H9 (cell line): Measurements from ENCODE around the gene A1BG. TPM values are rescaled to one million over a fixed set of nuclear protein-coding genes. Genes with fewer than 3 reads are reported as not detected.

Experiments
- DNase-seq: peaks from one replicate; pipeline ENCODE4 v3.0.0-alpha.2; 2017
- H2AFZ ChIP-seq: one replicate; pipeline ENCODE4 v1.6.1; 2013; ENCODE audit warnings: mild to moderate bottlenecking, low read length, control low read depth, moderate library complexity
- H2AK5ac ChIP-seq: 2 replicates; pipeline ENCODE4 v1.6.1; 2013; ENCODE audit warnings: low read length, control low read depth, mixed read lengths; ENCODE audit not compliant: insufficient read length
- H2BK120ac ChIP-seq: one replicate; pipeline ENCODE4 v1.6.1; 2013; ENCODE audit warnings: low read depth, mild to moderate bottlenecking, low read length, control low read depth, inconsistent platforms; ENCODE audit not compliant: poor library complexity, severe bottlenecking
- H2BK12ac ChIP-seq: 2 replicates; pipeline ENCODE4 v1.6.1; 2013; ENCODE audit warnings: low read length, control low read depth, mixed read lengths, low read depth; ENCODE audit not compliant: insufficient read length
- H2BK15ac ChIP-seq: 2 replicates; pipeline ENCODE4 v1.6.1; 2013; ENCODE audit warnings: low read depth, low read length, control low read depth
- H2BK20ac ChIP-seq: one replicate; pipeline ENCODE4 v1.6.1; 2013; ENCODE audit warnings: low read depth, mild to moderate bottlenecking, low read length, control low read depth, inconsistent platforms; ENCODE audit not compliant: poor library complexity, severe bottlenecking
- H2BK5ac ChIP-seq: 2 replicates; pipeline ENCODE4 v1.6.1; 2013; ENCODE audit warnings: low read length, control low read depth, mixed read lengths; ENCODE audit not compliant: insufficient read length
- H3K14ac ChIP-seq: 2 replicates; pipeline ENCODE4 v1.6.1; 2013; ENCODE audit warnings: low read length, control low read depth; ENCODE audit not compliant: insufficient read depth
- H3K18ac ChIP-seq: 2 replicates; pipeline ENCODE4 v1.6.1; 2013; ENCODE audit warnings: low read depth, mild to moderate bottlenecking, mixed read lengths, low read length, control low read depth; ENCODE audit not compliant: insufficient read length
- H3K23ac ChIP-seq: 2 replicates; pipeline ENCODE4 v1.6.1; 2013; ENCODE audit warnings: low read length, control low read depth, mixed read lengths, low read depth; ENCODE audit not compliant: insufficient read length
- H3K23me2 ChIP-seq: 2 replicates; pipeline ENCODE4 v1.6.1; 2013; ENCODE audit warnings: low read depth, mild to moderate bottlenecking, mixed read lengths, low read length, control low read depth; ENCODE audit not compliant: insufficient read length, poor library complexity, severe bottlenecking
- H3K27ac ChIP-seq: 2 replicates; pipeline ENCODE4 v1.5.1; 2013; ENCODE audit warnings: low read length, control low read depth, mixed read lengths, low read depth; ENCODE audit not compliant: insufficient read length
- H3K27me3 ChIP-seq: 2 replicates; pipeline ENCODE4 v1.6.1; 2013; ENCODE audit warnings: low read length, control low read depth, inconsistent platforms; ENCODE audit not compliant: insufficient read depth
- H3K4ac ChIP-seq: 2 replicates; pipeline ENCODE4 v1.6.1; 2013; ENCODE audit warnings: low read depth, mild to moderate bottlenecking, control low read depth, inconsistent platforms, low read length, moderate library complexity
- H3K4me1 ChIP-seq: 2 replicates; pipeline ENCODE4 v1.6.1; 2013; ENCODE audit warnings: low read length, control low read depth, inconsistent platforms; ENCODE audit not compliant: insufficient read depth
- H3K4me2 ChIP-seq: 2 replicates; pipeline ENCODE4 v1.6.1; 2013; ENCODE audit warnings: low read length, control low read depth, mixed read lengths; ENCODE audit not compliant: insufficient read length, insufficient read depth
- H3K56ac ChIP-seq: 2 replicates; pipeline ENCODE4 v1.6.1; 2013; ENCODE audit warnings: low read depth, mild to moderate bottlenecking, mixed read lengths, low read length, control low read depth; ENCODE audit not compliant: insufficient read length
- H3K79me1 ChIP-seq: 2 replicates; pipeline ENCODE4 v1.6.1; 2013; ENCODE audit warnings: low read depth, mild to moderate bottlenecking, moderate library complexity, low read length, control low read depth, inconsistent platforms; ENCODE audit not compliant: insufficient read depth, poor library complexity, severe bottlenecking
- H3K79me2 ChIP-seq: 2 replicates; pipeline ENCODE4 v1.6.1; 2013; ENCODE audit warnings: low read length, control low read depth, inconsistent platforms; ENCODE audit not compliant: insufficient read depth
- H3K9ac ChIP-seq: 2 replicates; pipeline ENCODE4 v1.6.1; 2013; ENCODE audit warnings: low read length, control low read depth, mixed read lengths; ENCODE audit not compliant: insufficient read length; ENCODE audit errors: extremely low read depth
- H3K9me3 ChIP-seq: one replicate; pipeline ENCODE4 v1.6.1; 2013; ENCODE audit warnings: low read depth, low read length, inconsistent platforms; ENCODE audit not compliant: control insufficient read depth
- H3T11ph ChIP-seq: one replicate; pipeline ENCODE4 v1.6.1; 2013; ENCODE audit warnings: mild to moderate bottlenecking, low read length, control low read depth, inconsistent platforms
- H4K20me1 ChIP-seq: one replicate; pipeline ENCODE4 v1.6.1; 2013; ENCODE audit not compliant: control insufficient read depth, insufficient read length, insufficient read depth
- H4K5ac ChIP-seq: 2 replicates; pipeline ENCODE4 v1.6.1; 2013; ENCODE audit warnings: low read depth, mild to moderate bottlenecking, mixed read lengths, low read length, control low read depth; ENCODE audit not compliant: insufficient read length
- H4K8ac ChIP-seq: replicated peaks from 2 replicates; pipeline ENCODE4 v1.6.1; 2013; ENCODE audit warnings: low read length, control low read depth, mixed read lengths, low read depth; ENCODE audit not compliant: insufficient read length
- H4K91ac ChIP-seq: 2 replicates; pipeline ENCODE4 v1.6.1; 2013; ENCODE audit warnings: low read depth, mild to moderate bottlenecking, moderate library complexity, mixed read lengths, low read length, control low read depth; ENCODE audit not compliant: insufficient read length
- H3K27ac Mint-ChIP-seq, 3 experiments: 2 replicates in 2 of 3; 3 replicates in 1 of 3; pipeline ENCODE4 v1.8.0; 2020 to 2021; ENCODE audit warnings: mixed read lengths in 3 of 3, mild to moderate bottlenecking in 1 of 3, moderate library complexity in 1 of 3
- H3K27me3 Mint-ChIP-seq: 2 replicates; pipeline ENCODE4 v1.8.0; 2021; ENCODE audit warnings: low read depth, mild to moderate bottlenecking, moderate library complexity, mixed read lengths
- H3K36me3 Mint-ChIP-seq, 3 experiments: 2 replicates in 2 of 3; 3 replicates in 1 of 3; pipeline ENCODE4 v1.8.0; 2020 to 2021; ENCODE audit warnings: low read depth in 3 of 3, mixed read lengths in 3 of 3; ENCODE audit not compliant: insufficient read depth in 1 of 3
- H3K4me1 Mint-ChIP-seq, 2 experiments: 2 replicates each; pipeline ENCODE4 v1.8.0; 2020; ENCODE audit warnings: mixed read lengths in 2 of 2
- H3K4me3 Mint-ChIP-seq, 2 experiments: 2 replicates in 1 of 2; 3 replicates in 1 of 2; pipeline ENCODE4 v1.8.0; 2020 to 2021; ENCODE audit warnings: mild to moderate bottlenecking in 2 of 2, mixed read lengths in 2 of 2, moderate library complexity in 1 of 2
- H3K9me3 Mint-ChIP-seq, 2 experiments: 2 replicates in 1 of 2; 3 replicates in 1 of 2; pipeline ENCODE4 v1.8.0; 2020; ENCODE audit warnings: mild to moderate bottlenecking in 2 of 2, mixed read lengths in 2 of 2, moderate library complexity in 1 of 2
- CTCF ChIP-seq: fragments of 200-600 bp; sonication (generic); conservative IDR thresholded peaks from 3 replicates; pipeline ENCODE4 v1.8.0; 2021; ENCODE audit warnings: antibody characterized with exemption, mild to moderate bottlenecking
- WGBS: extraction: QIAGEN DNeasy Blood & Tissue Kit; methylation state at CpG from one replicate; pipeline ENCODE4 v1.1.7; 2013; ENCODE audit warnings: missing lambda C conversion rate, low lambda C conversion rate, mixed read lengths; ENCODE audit not compliant: insufficient read length; ENCODE audit errors: extremely low coverage; 5-methylcytosine and 5-hydroxymethylcytosine counted together
- total RNA-seq: library from RNA; stranded (reverse); gene quantifications from 2 replicates; pipeline ENCODE4 v1.2.1, GENCODE V29; 2021

A1BG gene
- total RNA-seq, 1 experiment from 2014 or later, result 17.4 TPM

GRCh38 chr19:58330458-58330857, 22.8 kb downstream of the A1BG start:
- Mint-ChIP-seq H3K9me3 (no peaks in the 10 kb centered on the region), H3K4me1 (peaks cover 4 to 5% of the 10 kb centered on the region in 2 experiments; a peak in 3 of 4 replicates), H3K27me3 (no peaks in the 10 kb centered on the region), H3K4me3 (no peak overlapping the region), H3K27ac (no peak overlapping the region), H3K36me3 (peaks cover 0 to 2% (median 2%) of the 10 kb centered on the region in 3 experiments; a peak in 4 of 7 replicates)
- Histone ChIP-seq H3T11ph (no peak overlapping the region), H3K23ac (no peak overlapping the region), H2BK20ac (no peak overlapping the region), H3K9me3 (no peaks in the 10 kb centered on the region), H4K5ac (no peak overlapping the region), H2AK5ac (no peak overlapping the region), H3K56ac (no peak overlapping the region), H4K91ac (no peak overlapping the region), H3K27ac (no peak overlapping the region), H3K4ac (no peak overlapping the region), H4K8ac (no peak overlapping the region), H2BK5ac (no peak overlapping the region), H2BK12ac (no peak overlapping the region), H3K79me2 (no peaks in the 10 kb centered on the region), H3K14ac (no peak overlapping the region), H3K4me2 (no peak overlapping the region), H3K23me2 (peaks cover 10% of the 10 kb centered on the region), H2AFZ (no peak overlapping the region), H3K18ac (no peak overlapping the region), H4K20me1 (peaks cover 5% of the 10 kb centered on the region), H3K4me1 (no peaks in the 10 kb centered on the region), H2BK120ac (no peak overlapping the region), H3K27me3 (no peaks in the 10 kb centered on the region), H3K79me1 (no peaks in the 10 kb centered on the region), H3K9ac (no peak overlapping the region), H2BK15ac (no peak overlapping the region)
- TF ChIP-seq CTCF, result no peak
- no CpG with 5 or more reads among the region's 4 CpGs for WGBS
- no peak for DNase-seq
